Umbilical cord (tissue), 2 donors: ENCODE data around the gene EPC1. TPM values are rescaled to one million over a fixed set of nuclear protein-coding genes. Genes with fewer than 3 reads are reported as not detected.
"Not testable (repeated sequence)": the region's sequence is repeated elsewhere in the genome, so short reads cannot be mapped to it uniquely, and the experiment has no call there.

Experiments
- DNase-seq: peaks from one replicate; pipeline ENCODE4 v3.0.0-alpha.2; 2015; ENCODE audit warnings: low spot score
- total RNA-seq: library from RNA; depleted of rRNA; stranded (reverse); fragments of >200 nt; gene quantifications from one replicate; pipeline ENCODE4 v1.2.3, GENCODE V29; 2014; ENCODE audit warnings: low replicate concordance; ENCODE audit not compliant: insufficient read depth

EPC1 gene
- total RNA-seq: 51.0 TPM

GRCh38 chr10:32346551-32347362 is at the start of gene EPC1:
TSS of gene EPC1 (minus strand) at chr10:32347158. CDS start at chr10:32346915, 243 bp downstream.
- peak; percentile 93 for DNase-seq

- no peak for DNase-seq
Measured at GRCh38 chr10:32393911-32394310, 47.0 kb upstream of the EPC1 start.

- DNase-seq: not testable (repeated sequence)
Measured at GRCh38 chr10:32392284-32392683, 45.3 kb upstream of the EPC1 start.

GRCh38 chr10:32390193-32390592 is 43.2 kb upstream of the EPC1 start:
- no peak for DNase-seq

GRCh38 chr10:32388258-32389027 is 41.5 kb upstream of the EPC1 start:
- no peak for DNase-seq

GRCh38 chr10:32386623-32387260 is 39.8 kb upstream of the EPC1 start:
- peak; percentile 31 for DNase-seq

GRCh38 chr10:32384171-32384570 is 37.2 kb upstream of the EPC1 start:
- no peak for DNase-seq

GRCh38 chr10:32381165-32381564 is 34.2 kb upstream of the EPC1 start:
- DNase-seq: no peak

- DNase-seq: no peak
Measured at GRCh38 chr10:32379950-32380551, 33.1 kb upstream of the EPC1 start.

- peak; percentile 88 for DNase-seq
Measured at GRCh38 chr10:32379318-32379949, 32.5 kb upstream of the EPC1 start.

- DNase-seq: peak; percentile 98
Measured at GRCh38 chr10:32378363-32379317, 31.7 kb upstream of the EPC1 start.

GRCh38 chr10:32377458-32378259 is 30.7 kb upstream of the EPC1 start:
- DNase-seq: peak; percentile 82

- DNase-seq: peak; percentile 33
Measured at GRCh38 chr10:32376771-32377170, 29.8 kb upstream of the EPC1 start.

- no peak for DNase-seq
Measured at GRCh38 chr10:32376097-32376496, 29.1 kb upstream of the EPC1 start.

- no peak for DNase-seq
Measured at GRCh38 chr10:32375631-32376030, 28.7 kb upstream of the EPC1 start.

- no peak for DNase-seq
Measured at GRCh38 chr10:32374605-32375004, 27.6 kb upstream of the EPC1 start.

GRCh38 chr10:32373496-32373895 is 26.5 kb upstream of the EPC1 start:
- no peak for DNase-seq

- no peak for DNase-seq
Measured at GRCh38 chr10:32373031-32373430, 26.1 kb upstream of the EPC1 start.
